Cardiac muscle cell (in vitro differentiated cells and primary cell): ENCODE data around the gene LYST. TPM values are rescaled to one million over a fixed set of nuclear protein-coding genes. Genes with fewer than 3 reads are reported as not detected.
A peak's percentile ranks its signal among the peaks of the same experiment; 100 is the strongest.
"Not testable (repeated sequence)": the region's sequence is repeated elsewhere in the genome, so short reads cannot be mapped to it uniquely, and the experiment has no call there.

ENCODE experiments used
- DNase-seq, 2 donors: peaks; one replicate each; pipeline versions ENCODE4 v3.0.0 to v3.0.0-alpha.2; 2010 to 2017; ENCODE audit warnings: low read depth in 1 of 2, low spot score in 1 of 2
- H3K27ac ChIP-seq: fragments of 200-600 bp; sonication (generic); 2 replicates; pipeline ENCODE4 v1.5.1; 2016
- H3K27me3 ChIP-seq: fragments of 200-600 bp; sonication (generic); 2 replicates; pipeline ENCODE4 v1.6.0; 2016; ENCODE audit warnings: control low read depth
- H3K36me3 ChIP-seq: fragments of 200-600 bp; sonication (generic); 2 replicates; pipeline ENCODE4 v1.5.1; 2016; ENCODE audit warnings: control low read depth
- H3K4me1 ChIP-seq: fragments of 200-600 bp; sonication (generic); 2 replicates; pipeline ENCODE4 v1.8.1; 2017; ENCODE audit warnings: low read depth, mild to moderate bottlenecking, mixed run types
- H3K4me3 ChIP-seq: fragments of 200-600 bp; sonication (generic); 2 replicates; pipeline ENCODE4 v1.5.1; 2016; ENCODE audit warnings: mild to moderate bottlenecking
- H3K9me3 ChIP-seq: fragments of 200-600 bp; sonication (generic); 2 replicates; pipeline ENCODE4 v1.5.1; 2017; ENCODE audit warnings: low read depth, mild to moderate bottlenecking, control low read depth
- CTCF ChIP-seq: IDR thresholded peaks from 2 replicates; pipeline ENCODE4 v1.5.1; 2012; ENCODE audit warnings: low read depth, mild to moderate bottlenecking, low read length
- polyA plus RNA-seq: library from polyadenylated mRNA; unstranded; fragments of >200 nt; fragmentation: Nextera tagmentation; extraction: Ambion mirVana; gene quantifications from 2 replicates; pipeline ENCODE4 v1.2.1, GENCODE V29; 2016
- total RNA-seq: library from RNA; depleted of rRNA; stranded (reverse); fragments of >200 nt; gene quantifications from 2 replicates; pipeline ENCODE4 v1.2.3, GENCODE V29; 2016

Gene LYST
- total and polyA plus RNA-seq, 2 experiments from 2014 or later, result 4.5 to 5.2 TPM

GRCh38 chr1:235855811-235856429, 10.8 kb downstream of the LYST start:
- Histone ChIP-seq H3K27ac (no peak overlapping the region), H3K9me3 (no peaks in the 10 kb centered on the region), H3K4me1 (no peaks in the 10 kb centered on the region), H3K36me3 (no peaks in the 10 kb centered on the region), H3K27me3 (peaks cover 23% of the 10 kb centered on the region), H3K4me3 (no peak overlapping the region)
- TF ChIP-seq CTCF, result no peak
- DNase-seq, result no peak

DNA sequence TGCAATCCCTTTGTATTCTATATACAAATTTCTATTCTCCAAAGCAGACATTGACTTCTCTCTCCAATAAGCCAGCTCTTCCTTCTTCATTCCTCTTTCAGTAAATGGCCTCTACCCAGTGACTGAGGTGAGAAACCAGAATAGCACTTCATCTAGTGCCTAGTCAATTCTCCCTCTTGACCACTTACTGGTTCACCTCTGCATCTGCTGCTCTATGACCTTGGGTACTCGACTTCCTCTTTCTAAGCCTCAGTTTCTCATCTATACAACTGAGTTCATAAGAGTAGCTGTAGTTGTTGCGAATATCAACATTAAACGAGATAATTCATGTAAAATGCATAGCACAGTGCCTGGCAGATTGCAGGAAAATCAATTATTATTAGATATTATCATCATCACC, 12.4 kb downstream of the LYST start:
- Histone ChIP-seq H3K4me1 (no peaks in the 10 kb centered on the region), H3K9me3 (no peaks in the 10 kb centered on the region), H3K4me3 (no peak overlapping the region), H3K36me3 (no peaks in the 10 kb centered on the region), H3K27ac (no peak overlapping the region), H3K27me3 (peaks cover 23% of the 10 kb centered on the region)
- no peak for DNase-seq
- TF ChIP-seq CTCF, result no peak

GRCh38 chr1:235853653-235854052, 13.1 kb downstream of the LYST start:
- Histone ChIP-seq H3K27me3 (peaks cover 23% of the 10 kb centered on the region), H3K27ac (no peak overlapping the region), H3K36me3 (no peaks in the 10 kb centered on the region), H3K9me3 (no peaks in the 10 kb centered on the region), H3K4me3 (no peak overlapping the region), H3K4me1 (no peaks in the 10 kb centered on the region)
- TF ChIP-seq CTCF, result no peak
- no peak for DNase-seq

DNA sequence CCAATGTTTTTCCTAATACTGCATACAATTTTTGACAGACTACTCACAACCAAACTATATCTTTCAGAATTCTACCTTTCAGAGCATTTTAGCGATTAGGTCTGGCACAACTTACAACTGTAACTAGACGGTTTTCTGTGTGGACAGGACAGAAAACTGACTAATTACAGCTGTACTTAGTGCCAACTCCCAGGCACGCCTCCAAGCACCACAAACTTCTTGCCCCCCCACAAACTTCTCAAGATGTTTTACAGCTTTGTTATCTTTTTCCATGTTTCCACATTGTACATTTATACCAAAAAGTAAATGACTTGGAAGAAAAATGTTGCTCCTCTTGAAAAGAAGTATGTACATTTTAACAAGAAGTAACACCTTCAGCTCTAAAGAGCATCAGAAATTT, 13.8 kb downstream of the LYST start:
- H3K36me3 ChIP-seq, result no peaks in the 10 kb centered on the region
- peaks cover 23% of the 10 kb centered on the region for H3K27me3 ChIP-seq
- no peak for TF ChIP-seq CTCF
- peak in 1 of 2 donors; percentile 67 for DNase-seq
- H3K9me3 ChIP-seq, result no peaks in the 10 kb centered on the region
- no peaks in the 10 kb centered on the region for H3K4me1 ChIP-seq
- H3K27ac ChIP-seq, result no peak overlapping the region
- no peak overlapping the region for H3K4me3 ChIP-seq

- no peak for DNase-seq
- Histone ChIP-seq H3K4me3 (no peak overlapping the region), H3K27me3 (peaks cover 23% of the 10 kb centered on the region), H3K27ac (no peak overlapping the region), H3K4me1 (no peaks in the 10 kb centered on the region), H3K9me3 (no peaks in the 10 kb centered on the region), H3K36me3 (no peaks in the 10 kb centered on the region)
- TF ChIP-seq CTCF, result no peak
Observed at GRCh38 chr1:235851939-235852338, 14.8 kb downstream of the LYST start.

- not testable (repeated sequence) for H3K9me3 ChIP-seq, H3K4me1 ChIP-seq, H3K27me3 ChIP-seq, H3K36me3 ChIP-seq, H3K4me3 ChIP-seq, DNase-seq, H3K27ac ChIP-seq
Observed at GRCh38 chr1:235848251-235848650, 18.5 kb downstream of the LYST start.

GRCh38 chr1:235845656-235846107, 21.0 kb downstream of the LYST start:
- not testable (repeated sequence) for DNase-seq, H3K27me3 ChIP-seq, H3K9me3 ChIP-seq

More at GRCh38 chr1:235845656-235846107, 21.0 kb downstream of the LYST start:
- not testable (repeated sequence) for H3K4me3 ChIP-seq, H3K36me3 ChIP-seq, H3K27ac ChIP-seq, H3K4me1 ChIP-seq
